Brain pericyte (primary cell): ENCODE results near the gene PLEKHB2.
"Not testable (repeated sequence)": the region's sequence is repeated elsewhere in the genome, so short reads cannot be mapped to it uniquely, and the experiment has no call there.

Experiments
- DNase-seq: peaks from one replicate; pipeline ENCODE4 v3.0.0-alpha.2; 2012; ENCODE audit warnings: low read depth, low spot score

PLEKHB2 gene

GRCh38 chr2:131143803-131144202, 38.7 kb downstream of the PLEKHB2 start:
- no peak for DNase-seq

- no peak for DNase-seq
Measured at GRCh38 chr2:131145040-131145439, 39.9 kb downstream of the PLEKHB2 start.

DNA sequence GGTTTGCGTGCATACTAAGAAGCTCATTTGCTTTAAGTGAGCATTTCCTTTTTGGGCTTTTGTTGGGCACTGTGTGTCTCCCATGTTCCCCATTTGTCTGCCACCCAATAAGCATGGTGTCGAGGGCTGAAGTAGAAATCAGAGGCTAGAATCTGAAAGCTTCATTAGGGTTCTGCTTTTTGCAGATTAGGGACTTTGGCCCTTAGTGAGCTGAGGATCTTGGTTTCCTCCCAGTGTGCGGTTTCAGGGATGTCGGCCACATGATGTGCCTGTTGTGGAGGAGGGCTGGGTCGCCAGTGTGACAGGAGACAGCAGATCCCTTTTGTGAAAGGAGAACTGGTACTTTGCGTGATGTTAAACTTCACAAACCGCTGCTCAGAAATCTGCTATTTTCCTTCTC, 41.1 kb downstream of the PLEKHB2 start:
- DNase-seq, result no peak

GRCh38 chr2:131146749-131147148, 41.6 kb downstream of the PLEKHB2 start:
- no peak for DNase-seq

- DNase-seq, result no peak
Measured at GRCh38 chr2:131148426-131148825, 43.3 kb downstream of the PLEKHB2 start.

- DNase-seq, result not testable (repeated sequence)
Measured at GRCh38 chr2:131150109-131150508, 45.0 kb downstream of the PLEKHB2 start.

DNA sequence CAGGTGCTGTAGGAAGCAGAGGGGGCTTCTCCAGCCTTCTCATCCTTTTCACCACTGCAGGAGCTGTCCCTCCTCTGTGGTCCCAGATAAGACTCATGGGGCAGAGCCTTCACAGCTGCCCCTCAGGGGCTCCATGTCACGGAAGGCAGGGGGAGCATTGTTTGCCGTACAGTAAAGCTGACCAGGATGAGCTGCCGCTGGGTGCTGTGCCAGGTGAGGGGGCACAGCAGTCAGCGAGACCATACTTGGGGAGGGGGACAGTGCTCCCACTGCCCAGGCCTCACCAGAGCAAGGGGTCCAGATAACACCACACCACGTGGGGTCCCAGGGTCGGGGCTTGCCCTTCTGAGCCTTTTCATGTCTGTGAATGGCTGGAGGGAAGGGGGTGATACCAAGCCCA, 46.3 kb downstream of the PLEKHB2 start:
- DNase-seq, result no peak

DNA sequence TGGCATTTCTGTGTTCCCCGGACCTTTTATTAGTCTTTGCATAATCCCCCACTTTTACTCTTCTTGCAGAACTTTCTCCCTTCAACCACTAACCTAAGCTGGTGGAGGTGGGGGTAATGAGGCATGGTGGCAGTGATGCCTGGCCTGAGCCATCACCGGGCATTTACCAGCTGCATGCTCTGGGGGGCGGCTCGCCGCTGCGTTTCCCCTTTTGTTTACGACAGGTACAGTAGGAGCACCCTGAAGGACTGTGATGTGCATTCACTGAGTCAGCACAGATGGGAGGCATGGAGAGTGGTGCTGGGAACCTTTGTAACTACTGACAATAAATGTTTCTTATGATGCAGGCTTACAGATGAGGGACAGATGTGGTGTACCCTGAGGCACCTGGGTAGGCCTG, 46.9 kb downstream of the PLEKHB2 start:
- DNase-seq, result no peak

DNA sequence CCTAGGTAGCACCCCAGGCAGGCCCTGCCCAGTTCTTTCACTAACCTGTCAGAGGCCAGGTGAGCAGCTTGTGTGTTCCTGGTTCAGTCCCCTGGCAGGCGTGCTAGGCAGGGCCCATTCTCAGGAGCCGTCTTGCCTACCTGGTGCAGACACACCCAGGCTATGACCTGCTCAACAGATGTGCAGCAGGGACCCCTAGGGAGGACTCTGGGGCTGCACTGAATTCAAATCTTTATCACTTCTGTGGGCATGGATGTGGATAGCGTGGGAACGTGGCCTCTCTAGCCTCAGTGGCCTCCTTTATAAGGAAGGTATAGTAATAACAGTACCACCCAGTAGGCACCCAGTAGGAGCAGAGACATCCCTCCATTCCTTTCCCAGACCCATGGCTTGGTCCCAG, 48.4 kb downstream of the PLEKHB2 start:
- no peak for DNase-seq

DNA sequence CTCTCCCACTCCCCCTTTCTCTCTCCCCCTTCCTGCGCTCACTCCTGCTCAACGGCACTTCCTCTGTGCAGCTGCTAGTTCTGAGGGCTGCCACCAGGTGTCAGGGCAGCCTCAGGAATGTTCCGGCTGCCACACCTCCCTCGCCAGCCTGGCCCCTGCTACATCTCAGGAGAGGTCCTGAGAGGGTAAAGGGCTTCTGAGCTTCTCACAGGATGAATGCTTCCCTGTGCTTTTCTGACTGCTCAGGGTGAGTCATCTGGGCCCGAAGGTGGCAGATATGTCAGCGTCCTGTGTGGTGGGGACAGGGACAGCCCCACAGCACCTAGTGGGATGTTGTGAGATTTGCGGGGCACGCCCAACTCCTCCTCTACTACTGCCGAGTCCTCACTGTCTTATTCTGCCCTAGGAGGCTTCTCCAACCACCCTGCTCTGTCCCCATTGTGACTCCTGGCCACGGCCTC, 49.0 kb downstream of the PLEKHB2 start:
- no peak for DNase-seq

GRCh38 chr2:131154647-131155046, 49.5 kb downstream of the PLEKHB2 start:
- no peak for DNase-seq

- no peak for DNase-seq
Measured at GRCh38 chr2:131155208-131155855, 50.2 kb downstream of the PLEKHB2 start.

- no peak for DNase-seq
Measured at GRCh38 chr2:131156452-131157149, 51.5 kb downstream of the PLEKHB2 start.

DNA sequence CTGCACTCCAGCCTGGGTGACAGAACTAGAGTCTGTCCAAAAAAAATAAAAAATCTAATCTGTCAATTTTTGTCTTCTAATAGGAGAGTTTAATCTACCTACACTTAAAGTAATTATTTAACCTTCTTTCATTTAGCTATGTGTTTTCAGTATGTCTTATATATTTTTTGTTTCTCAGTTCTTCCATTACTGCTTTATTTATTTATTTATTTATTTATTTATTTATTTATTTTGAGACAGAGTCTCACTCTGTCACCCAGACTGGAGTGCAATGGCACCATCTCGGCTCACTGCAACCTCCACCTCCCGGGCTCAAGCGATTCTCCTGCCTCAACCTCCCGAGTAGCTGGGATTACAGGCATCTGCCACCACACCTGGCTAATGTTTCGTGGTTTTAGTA, 60.4 kb downstream of the PLEKHB2 start:
- not testable (repeated sequence) for DNase-seq

- no peak for DNase-seq
Measured at GRCh38 chr2:131168538-131168937, 63.4 kb downstream of the PLEKHB2 start.

DNA sequence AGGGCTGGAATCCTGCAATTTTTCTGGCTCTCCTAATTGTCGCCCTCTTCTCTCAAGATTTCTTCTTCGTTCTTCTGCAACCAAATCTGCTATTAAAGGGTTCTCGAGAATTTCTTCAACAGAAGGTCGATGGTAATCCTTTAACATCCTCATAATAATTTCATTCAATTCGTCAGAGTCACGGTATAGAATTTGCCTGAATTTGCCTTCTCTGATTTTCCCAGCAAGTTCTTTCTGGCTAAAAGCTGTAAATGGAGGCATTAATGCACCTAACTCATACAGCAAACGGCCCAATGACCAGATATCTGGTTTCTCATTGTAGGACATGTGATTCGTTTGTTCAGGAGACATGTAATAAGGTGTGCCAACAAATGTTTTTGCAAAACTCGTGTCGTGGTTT, 72.9 kb downstream of the PLEKHB2 start:
- DNase-seq, result not testable (repeated sequence)

DNA sequence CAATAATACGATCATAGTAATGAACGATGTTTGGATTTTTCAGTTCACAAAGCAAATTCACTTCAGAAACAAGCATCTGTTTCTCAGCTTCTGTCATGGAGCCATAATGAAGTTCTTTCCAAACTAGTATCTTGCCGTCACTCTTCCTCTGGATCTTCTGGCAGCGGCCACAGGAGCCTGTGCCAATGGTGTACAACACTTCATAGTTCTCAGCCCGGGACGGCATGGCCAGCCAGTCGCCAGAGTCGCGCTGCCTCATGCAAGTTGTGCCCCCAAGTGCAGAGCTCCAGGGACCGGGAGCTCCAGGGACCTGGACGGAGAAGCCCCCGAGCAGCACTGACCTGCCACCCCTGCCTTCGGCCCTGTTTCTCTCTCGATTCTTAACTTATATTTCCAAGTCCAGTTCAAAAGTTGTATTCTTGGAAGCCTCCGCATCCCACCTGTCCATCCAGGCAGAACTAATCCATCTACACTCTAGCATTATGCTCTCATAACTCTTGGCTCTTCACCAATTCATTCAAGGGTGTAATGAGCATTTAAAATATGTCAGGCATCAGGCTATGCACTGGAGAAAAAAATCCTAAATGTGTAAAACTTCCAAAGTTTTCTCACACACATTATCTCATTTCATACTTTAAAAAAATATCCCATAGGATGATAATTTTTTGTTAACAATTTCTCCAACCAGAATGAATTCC, 73.7 kb downstream of the PLEKHB2 start:
- not testable (repeated sequence) for DNase-seq

- DNase-seq, result not testable (repeated sequence)
Measured at GRCh38 chr2:131181451-131181850, 76.3 kb downstream of the PLEKHB2 start.

GRCh38 chr2:131193421-131193820, 88.3 kb downstream of the PLEKHB2 start:
- DNase-seq, result not testable (repeated sequence)

- DNase-seq, result not testable (repeated sequence)
Measured at GRCh38 chr2:131196186-131196585, 91.0 kb downstream of the PLEKHB2 start.
